ENCODE data around the gene FBXW7.

The FBXW7 gene

DNA sequence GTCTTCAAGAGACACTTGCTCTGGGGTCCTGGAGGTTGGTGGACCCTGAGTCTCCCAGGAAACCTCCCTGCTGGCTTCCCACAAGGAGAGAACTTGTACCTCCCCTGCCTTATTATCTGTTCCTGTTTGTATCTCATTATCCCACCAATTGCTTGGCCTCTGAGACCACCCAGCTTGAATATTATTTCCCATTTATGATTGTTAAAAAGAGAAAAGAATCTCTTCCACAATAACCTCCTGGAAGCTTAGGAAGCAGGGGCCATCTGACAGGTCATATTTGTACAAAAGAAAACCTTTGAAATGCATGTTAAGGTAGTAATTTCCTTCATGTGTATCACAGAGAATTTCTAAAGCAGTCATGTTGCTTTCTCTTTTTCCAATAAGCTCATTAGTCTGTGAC lies 239.5 kb downstream of the FBXW7 start:
- no peak for DNase-seq (ENCODE audit: extremely low read depth in 1 of 2, low read depth in 1 of 2)

DNA sequence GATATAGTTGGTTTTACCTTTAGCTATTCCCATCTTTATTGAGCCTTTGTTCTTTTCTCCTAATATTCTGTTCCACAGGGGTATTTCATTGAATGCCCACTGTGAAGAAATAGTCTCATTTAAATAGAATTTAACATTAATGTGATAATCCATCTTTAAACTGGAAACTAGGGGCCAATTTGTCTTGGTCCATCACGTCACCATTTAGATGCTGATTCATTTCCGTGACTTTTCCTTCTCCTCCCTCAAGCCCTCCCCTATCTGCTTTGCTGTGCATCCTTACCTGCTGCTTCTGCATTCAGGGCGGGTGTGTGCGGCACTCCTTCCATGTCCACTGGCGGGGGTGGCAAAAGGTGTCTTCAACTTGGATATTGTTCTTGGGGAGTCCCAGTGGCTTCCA lies 241.1 kb downstream of the FBXW7 start:
- no peak for DNase-seq (ENCODE audit: extremely low read depth in 1 of 2, low read depth in 1 of 2)

DNA sequence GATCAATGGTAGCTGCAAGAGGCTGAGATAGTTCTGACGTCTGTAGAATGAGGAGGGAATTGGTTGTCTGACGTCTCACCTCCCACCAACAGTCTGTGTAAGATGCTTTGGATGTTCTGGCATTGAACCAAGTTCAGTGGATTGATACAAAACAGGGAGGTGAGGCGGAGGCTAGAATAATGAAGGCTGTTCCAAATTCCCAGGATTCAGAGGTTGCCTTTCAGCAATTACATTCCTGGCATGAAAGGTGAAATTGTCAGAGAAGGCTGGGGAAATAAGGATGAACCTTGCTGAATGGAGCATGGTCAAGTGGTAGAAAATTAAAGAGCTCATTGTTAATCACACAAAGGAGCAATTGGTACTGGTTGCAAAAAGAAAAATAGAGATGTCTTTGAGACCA lies 241.6 kb downstream of the FBXW7 start:
- no peak for DNase-seq (ENCODE audit: extremely low read depth in 1 of 2, low read depth in 1 of 2)

DNA sequence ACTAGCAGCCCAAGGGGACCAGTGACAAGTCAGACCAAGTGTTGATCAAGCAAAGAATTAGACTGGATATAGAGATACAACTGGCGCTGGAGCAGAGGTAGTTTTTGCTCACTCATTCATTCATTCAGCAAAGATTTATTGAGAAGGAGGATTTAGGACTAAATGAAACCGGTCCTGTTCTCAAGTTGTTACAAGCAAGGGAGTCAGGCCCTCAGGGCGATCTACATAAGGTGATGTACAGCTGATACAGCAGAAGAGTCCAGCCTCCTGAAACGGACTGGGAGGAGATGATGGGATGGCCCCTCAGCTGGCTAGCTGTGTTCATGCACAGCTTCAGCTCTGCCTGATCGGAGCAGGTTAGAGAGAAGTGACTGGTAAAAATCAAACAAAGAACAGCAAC lies 242.4 kb downstream of the FBXW7 start:
- DNase-seq (ENCODE audit: extremely low read depth in 1 of 2, low read depth in 1 of 2): no peak

DNA sequence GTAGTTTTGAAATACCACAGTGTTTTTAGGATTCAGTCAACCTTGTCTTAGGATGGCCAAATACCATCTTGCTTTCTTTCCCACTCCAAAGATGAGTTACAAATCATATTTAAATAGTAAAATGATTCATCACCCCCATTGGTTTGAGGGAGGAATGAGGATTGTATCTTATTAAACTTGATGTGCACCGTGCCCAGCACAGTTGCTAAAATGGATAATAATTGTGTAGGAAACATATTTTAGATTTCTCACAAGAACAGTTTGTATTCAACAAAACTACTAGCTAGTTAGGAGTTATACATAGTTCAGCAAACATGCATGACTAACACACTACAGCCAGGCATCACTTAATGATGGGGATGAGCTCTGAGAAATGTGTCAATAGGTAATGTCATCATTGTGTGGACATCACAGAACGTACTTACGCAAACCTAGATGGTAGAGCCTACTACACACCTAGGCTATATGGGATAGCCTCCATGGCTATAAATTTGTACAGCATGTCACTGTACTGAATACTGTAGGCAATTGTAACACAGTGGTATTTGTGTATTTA lies 245.4 kb downstream of the FBXW7 start:
- no peak for DNase-seq (ENCODE audit: extremely low read depth in 1 of 2, low read depth in 1 of 2)

DNA sequence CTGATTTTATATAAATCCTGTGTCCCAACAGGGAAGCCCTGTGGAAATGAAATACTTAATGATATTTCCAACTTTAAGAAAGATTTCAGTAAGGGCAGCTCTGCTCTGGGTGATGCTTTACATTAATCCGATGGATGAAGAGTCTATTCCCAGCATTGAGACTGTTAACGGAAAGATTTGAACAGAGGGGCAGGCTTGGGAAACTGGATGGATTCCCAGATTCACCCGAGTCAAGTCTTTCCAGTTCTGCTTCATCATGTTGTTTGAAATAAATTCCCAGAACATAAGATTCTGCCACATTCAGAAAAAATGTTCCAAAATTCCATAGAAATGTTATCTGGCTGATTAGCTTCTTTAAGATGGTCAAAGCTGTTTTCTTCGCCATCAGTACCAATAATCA lies 246.0 kb downstream of the FBXW7 start:
- no peak for DNase-seq (ENCODE audit: extremely low read depth in 1 of 2, low read depth in 1 of 2)

DNA sequence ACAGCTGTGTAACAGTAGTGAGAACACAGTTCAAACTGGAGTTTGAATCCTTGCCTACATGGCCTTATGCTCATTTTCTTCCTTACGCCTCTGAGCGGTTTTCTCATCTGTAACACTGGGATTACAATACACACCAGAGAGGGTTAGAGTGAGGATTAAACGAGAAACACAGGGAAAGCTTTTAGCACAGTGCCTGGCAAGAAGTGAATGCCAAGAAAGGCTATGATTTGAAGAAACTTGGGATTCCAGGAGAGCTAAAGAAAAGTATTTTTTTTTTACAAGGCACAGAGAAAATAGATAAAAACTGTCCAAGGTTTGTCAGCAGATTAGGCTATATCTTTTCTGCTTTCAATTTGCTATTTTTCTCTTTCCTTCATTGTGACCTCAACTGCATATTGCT lies 246.4 kb downstream of the FBXW7 start:
- no peak for DNase-seq (ENCODE audit: extremely low read depth in 1 of 2, low read depth in 1 of 2)

DNA sequence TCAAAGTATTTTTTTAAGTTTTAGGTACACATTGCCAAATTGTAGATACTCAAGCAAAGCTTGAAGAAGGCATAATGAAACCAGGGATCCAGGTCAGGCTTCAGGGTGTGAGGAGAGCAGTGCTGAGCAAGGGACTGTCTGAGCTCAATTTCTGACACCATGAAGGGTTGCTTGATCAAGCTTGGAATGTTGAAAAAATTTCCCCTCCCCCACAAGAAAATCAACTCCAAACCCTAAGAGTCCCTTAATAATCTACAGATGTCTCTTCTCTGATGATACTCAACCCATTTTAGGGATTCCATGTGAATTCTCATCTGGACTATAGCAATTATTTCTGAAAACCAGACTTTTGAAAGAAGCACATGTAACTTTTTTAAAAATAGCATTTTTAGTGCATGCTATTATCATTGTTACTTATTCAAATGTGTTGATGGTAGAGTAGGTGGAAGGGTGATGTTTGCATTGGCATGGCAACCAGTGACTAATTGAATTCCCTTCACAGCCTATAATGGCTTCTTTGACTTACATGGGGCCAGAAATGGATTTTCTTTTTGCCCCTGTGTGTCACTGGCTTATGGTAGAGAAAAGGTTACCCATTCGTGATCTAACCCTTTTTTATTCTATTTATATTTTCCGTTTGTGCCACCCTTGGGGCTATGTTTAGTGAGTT lies 252.0 kb downstream of the FBXW7 start:
- DNase-seq (ENCODE audit: extremely low read depth in 1 of 2, low read depth in 1 of 2): no peak

DNA sequence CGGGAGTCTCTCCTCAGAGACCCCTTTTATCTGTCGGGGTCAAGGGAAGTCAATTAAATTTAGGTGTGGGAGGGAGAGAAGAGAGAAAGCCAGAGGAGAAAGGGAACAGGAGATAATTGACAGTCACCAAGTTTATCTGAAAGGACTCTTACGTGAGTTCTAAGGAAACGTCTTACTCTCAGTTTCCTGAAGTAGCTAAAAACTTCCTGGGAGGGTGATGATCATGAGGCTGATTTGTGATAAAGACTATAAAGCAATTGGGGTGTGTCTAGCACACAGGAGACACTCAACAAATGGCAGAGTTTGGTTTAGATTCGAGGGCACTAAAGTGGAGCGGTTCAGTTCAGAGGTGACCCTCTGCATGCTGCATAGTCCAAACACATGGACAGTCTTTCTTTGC lies 254.1 kb downstream of the FBXW7 start:
- DNase-seq (ENCODE audit: extremely low read depth in 1 of 2, low read depth in 1 of 2): no peak

DNA sequence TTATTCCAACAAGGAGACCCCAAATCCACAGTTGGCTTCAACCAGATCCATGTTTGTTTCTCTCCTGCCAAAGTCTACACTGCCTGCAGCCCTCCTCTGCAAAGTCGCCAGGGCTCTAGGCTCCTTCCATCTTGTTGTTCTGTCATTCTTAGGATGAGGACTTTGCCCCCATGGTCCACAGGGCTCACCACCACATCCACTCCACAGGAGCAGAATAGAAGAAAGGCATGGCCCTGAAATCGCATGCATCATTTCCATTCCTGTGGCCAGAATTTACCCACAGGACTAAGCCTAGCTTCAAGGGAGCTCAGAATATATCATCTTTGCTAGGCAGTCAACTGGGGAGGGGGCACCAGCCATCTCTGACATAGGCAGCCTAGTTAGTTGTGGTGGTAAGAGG lies 254.7 kb downstream of the FBXW7 start:
- DNase-seq (ENCODE audit: extremely low read depth in 1 of 2, low read depth in 1 of 2): no peak

DNA sequence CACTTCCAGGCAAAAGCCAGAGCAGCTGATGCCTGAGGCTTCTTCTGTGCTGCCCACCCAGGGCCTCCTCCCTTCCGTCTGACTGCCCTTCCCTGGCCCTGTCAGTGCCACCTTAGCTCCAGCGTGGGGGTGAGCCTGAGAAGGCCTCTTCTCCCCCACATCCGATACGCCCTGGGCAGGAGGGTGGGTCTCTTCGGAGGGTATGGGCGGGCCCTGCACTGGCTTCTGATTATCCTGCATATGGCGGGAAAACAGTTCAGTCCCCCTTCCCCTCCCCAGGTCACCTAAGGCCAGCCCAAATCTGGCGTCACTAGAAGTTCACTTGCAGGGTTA lies 256.7 kb downstream of the FBXW7 start:
- DNase-seq (ENCODE audit: extremely low read depth in 1 of 2, low read depth in 1 of 2): no peak

DNA sequence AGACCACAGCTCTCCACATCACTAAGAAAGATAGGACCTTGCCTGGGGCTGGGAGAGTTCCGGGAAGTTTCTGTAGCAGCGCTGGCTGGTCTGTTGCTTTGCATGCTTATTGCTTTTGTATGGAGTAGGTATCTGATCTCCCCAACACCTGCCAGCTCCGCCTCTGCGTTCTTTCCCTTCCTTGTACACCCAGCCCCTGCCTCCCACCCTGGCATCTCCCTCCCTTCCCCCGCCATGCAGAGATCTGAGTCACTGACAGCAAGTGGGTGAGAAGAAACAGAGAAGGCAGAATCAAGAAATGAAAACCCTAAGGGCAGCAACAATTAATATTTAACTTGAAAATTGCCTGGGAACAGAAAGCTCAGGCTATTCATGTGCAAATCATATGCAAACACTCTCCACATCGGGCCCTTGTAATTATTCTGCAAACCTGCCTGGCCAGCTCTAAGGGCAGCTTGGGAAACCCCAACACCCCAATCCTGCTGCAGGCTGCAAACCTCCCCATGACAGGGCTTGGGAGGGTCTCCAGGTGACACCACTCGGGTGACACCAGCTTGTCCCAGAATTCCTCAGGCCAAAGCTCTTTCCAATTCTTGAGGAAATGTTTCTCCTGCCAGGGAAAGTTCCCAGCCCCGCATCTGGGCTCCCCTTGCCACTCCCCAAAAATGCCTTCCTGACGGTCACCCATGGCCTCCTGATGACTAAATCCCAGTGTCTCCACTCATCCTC lies 257.2 kb downstream of the FBXW7 start:
- DNase-seq (ENCODE audit: extremely low read depth in 1 of 2, low read depth in 1 of 2): no peak

DNA sequence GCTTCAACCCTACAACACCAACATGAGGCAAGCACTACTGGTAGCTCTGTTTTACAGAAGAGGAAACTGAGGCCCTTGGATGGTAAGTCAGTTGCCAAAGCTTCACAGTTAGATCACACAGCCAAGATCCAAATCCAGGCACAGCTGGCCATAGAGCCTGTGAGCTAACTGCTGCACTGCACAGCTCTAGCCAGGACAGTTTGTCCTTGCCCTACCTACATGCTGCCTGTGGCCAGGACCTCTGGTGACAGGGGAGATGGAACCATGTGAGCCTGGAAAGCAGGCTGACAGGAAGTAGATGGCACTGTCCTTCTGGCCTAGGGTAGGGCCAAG lies 257.8 kb downstream of the FBXW7 start:
- no peak for DNase-seq (ENCODE audit: extremely low read depth in 1 of 2, low read depth in 1 of 2)

DNA sequence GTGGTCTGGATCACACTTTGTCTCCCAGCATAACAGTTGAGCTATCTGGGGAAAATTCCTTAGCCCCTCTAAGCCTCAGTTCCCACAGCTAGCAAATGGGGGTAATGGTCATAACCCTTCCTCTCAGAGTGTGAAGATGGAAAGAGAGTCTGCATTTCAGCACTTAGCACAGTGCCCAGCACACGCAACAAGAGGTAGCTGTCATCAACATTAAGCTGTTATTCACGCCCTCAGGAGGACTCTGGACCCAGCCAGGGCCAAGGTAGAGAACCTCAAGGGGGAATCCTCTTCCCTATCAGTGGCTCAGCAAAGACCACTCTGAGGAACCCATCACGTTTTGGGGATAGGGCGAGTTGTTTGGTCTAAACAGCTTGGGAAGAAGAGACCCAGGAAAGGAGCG lies 258.6 kb downstream of the FBXW7 start:
- no peak for DNase-seq (ENCODE audit: extremely low read depth in 1 of 2, low read depth in 1 of 2)

DNA sequence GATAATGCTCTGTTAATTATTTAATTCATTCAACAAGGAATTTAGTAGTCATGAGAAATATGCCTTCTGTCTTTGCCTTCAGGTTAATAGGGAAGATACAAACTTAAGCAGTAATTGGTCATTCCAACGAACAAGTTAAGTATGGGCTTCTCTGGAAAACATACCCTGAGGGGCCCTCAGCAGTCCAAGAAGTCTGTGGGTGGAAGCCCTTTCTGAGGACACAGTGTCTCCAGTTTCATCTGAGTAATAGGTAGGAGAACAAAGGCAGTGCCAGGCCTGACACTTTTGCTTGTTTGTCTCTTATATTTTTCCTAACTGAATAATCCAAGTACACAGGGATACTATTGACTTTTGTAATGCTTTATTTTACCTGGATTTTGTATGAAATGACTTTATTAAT lies 262.5 kb downstream of the FBXW7 start:
- DNase-seq (ENCODE audit: extremely low read depth in 1 of 2, low read depth in 1 of 2): no peak
